SH-SY5Y (cell line): ENCODE results near the gene RNPS1.

Experiments
- GATA2 ChIP-seq: IDR thresholded peaks from 2 replicates; pipeline ENCODE4 v1.6.1; 2011; ENCODE audit warnings: mild to moderate bottlenecking, low read depth, low read length
- GATA3 ChIP-seq: IDR thresholded peaks from 2 replicates; pipeline ENCODE4 v1.6.1; 2011; ENCODE audit warnings: low read depth, mild to moderate bottlenecking, low read length, moderate library complexity

RNPS1 gene

GRCh38 chr16:2226918-2227317 is 41.0 kb downstream of the RNPS1 start:
- TF ChIP-seq GATA2 (no peak), GATA3 (no peak)

- TF ChIP-seq GATA3 (no peak), GATA2 (no peak)
These were observed 41.6 kb downstream of the RNPS1 start for GRCh38 chr16:2226245-2226793.

GRCh38 chr16:2223942-2224486 is 43.9 kb downstream of the RNPS1 start:
- TF ChIP-seq GATA3 = no peak
- TF ChIP-seq GATA2 = no peak

- TF ChIP-seq GATA3 = no peak
- TF ChIP-seq GATA2 = no peak
These were observed 44.5 kb downstream of the RNPS1 start, which contains the start of gene E4F1 for GRCh38 chr16:2223221-2223941. Gene E4F1, plus strand, starts transcription at chr16:2223591. Its CDS starts 23 bp downstream, at chr16:2223614.

GRCh38 chr16:2216330-2216729 is 51.6 kb downstream of the RNPS1 start:
- TF ChIP-seq GATA3 (no peak), GATA2 (no peak)

- TF ChIP-seq GATA2 (no peak), GATA3 (no peak)
These were observed 53.3 kb downstream of the RNPS1 start, which contains the start of gene PGP for GRCh38 chr16:2214719-2214968. Gene PGP, minus strand, starts transcription at chr16:2214840. Its CDS starts 63 bp downstream, at chr16:2214777.

GRCh38 chr16:2213817-2214718 is 53.9 kb downstream of the RNPS1 start:
- no peak for TF ChIP-seq GATA2
- no peak for TF ChIP-seq GATA3

- TF ChIP-seq GATA2 (no peak), GATA3 (no peak)
These were observed 55.3 kb downstream of the RNPS1 start for GRCh38 chr16:2212362-2213324.

GRCh38 chr16:2211923-2212347 is 56.0 kb downstream of the RNPS1 start:
- TF ChIP-seq GATA2 = no peak
- TF ChIP-seq GATA3 = no peak

- TF ChIP-seq GATA2 (no peak), GATA3 (no peak)
These were observed 57.2 kb downstream of the RNPS1 start, which contains the start of gene BRICD5 for GRCh38 chr16:2210386-2211365. Gene BRICD5, minus strand, starts transcription at chr16:2210863. Its CDS starts 30 bp downstream, at chr16:2210833.

- no peak for TF ChIP-seq GATA3
These were observed 58.0 kb downstream of the RNPS1 start for GRCh38 chr16:2210009-2210332.

GRCh38 chr16:2209258-2210008 is 58.5 kb downstream of the RNPS1 start:
- no peak for TF ChIP-seq GATA2
- TF ChIP-seq GATA3 = no peak

GRCh38 chr16:2208772-2209171 is 59.2 kb downstream of the RNPS1 start:
- TF ChIP-seq GATA2 = no peak
- TF ChIP-seq GATA3 = no peak
